Kidney capillary endothelial cell (primary cell): Measurements from ENCODE around the gene MAPRE2.
"Not testable (repeated sequence)": the region's sequence is repeated elsewhere in the genome, so short reads cannot be mapped to it uniquely, and the experiment has no call there.

Source experiments
- DNase-seq: peaks from one replicate; pipeline ENCODE4 v3.0.0-alpha.2; 2018; ENCODE audit warnings: low spot score

Gene MAPRE2

DNA sequence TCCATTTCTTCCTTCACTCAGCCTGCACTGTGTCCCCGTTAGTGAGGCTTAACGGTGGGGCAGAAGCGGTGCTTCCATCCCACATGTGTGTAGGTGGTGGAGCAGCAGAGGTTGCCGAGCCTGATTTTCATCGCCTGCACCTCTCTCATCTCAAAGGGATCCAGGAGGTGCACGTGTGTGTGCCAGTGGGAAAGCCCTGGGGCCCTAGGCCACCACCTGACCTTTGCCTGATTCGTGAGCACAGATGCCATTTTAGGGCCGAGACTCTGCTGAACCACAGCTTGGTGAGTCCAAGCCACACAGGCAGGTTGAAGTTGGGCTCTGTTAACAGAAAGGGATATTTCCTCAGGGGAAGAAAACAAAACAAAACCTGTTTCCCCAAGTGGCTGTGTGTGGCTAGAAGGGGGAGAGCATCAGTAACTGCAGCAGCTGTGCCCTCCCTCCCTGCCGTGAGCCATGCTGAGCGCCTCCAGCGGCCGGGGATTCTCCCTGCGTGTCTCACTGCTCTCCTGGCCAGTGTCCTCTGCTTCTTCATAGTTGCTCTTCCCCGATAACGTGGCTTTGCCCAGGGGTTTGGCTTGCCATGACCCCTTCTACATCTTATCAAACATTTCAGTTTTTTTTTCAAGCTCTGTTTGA lies 81.5 kb downstream of the MAPRE2 start:
- no peak for DNase-seq

GRCh38 chr18:35123811-35124210 lies 82.6 kb downstream of the MAPRE2 start:
- DNase-seq: no peak

DNA sequence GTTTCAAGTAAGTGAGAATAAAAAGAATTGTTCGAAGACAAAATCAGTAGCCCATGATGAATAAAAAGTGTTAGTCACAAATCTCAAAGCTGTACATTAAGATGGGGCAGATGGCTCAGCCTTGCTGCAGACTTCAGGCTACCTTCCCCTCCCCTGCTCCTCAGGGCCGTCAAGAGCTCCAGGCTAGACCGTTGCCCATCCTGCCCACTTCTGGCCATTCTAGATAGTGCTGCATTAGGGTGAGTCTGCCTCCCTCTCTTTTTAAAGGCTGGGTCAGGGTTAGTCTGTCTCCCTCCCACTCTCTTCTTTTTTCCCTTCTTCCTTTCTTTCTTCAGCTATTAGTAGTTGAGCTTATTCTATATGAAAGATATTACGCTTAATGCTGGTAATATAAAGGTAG lies 86.0 kb downstream of the MAPRE2 start:
- DNase-seq: no peak

DNA sequence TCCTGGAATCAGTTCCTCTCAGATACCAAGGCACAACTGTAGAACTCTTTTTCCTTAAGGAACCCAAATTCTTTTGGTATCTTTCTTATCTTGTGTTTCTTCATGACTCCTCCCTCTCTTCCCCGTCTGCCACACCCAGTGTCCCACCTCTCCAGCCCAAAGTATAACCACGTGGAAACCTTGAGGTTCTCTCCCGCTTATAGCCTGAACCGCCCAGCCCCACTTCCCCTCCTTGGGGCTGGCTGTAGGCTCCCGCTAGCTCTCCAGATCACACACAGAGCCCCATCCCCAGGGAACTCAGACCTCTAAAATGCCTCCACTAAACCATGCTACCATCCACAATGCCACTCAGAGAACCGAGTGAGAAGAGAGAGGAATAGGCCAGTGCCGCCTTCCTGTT lies 87.5 kb downstream of the MAPRE2 start:
- no peak for DNase-seq

DNA sequence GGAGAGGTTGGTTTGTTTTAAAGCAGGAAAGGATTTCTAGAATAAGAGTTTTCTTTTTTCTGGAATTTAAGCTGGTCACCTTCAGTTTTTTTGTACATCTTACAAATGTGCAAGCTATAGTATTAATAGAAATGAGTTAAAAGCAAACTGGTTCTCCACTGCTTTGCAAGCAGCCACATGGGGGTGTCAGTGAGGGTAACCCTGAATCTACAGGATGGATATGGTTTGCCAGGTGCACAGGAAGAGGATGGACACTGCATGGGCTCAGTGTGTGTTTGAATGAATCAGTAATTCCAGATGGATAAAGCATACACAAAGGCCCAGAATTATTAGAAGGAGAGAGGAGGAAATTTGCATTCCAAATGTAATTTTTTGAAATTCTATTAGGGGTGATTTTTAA lies 89.0 kb downstream of the MAPRE2 start:
- no peak for DNase-seq

DNA sequence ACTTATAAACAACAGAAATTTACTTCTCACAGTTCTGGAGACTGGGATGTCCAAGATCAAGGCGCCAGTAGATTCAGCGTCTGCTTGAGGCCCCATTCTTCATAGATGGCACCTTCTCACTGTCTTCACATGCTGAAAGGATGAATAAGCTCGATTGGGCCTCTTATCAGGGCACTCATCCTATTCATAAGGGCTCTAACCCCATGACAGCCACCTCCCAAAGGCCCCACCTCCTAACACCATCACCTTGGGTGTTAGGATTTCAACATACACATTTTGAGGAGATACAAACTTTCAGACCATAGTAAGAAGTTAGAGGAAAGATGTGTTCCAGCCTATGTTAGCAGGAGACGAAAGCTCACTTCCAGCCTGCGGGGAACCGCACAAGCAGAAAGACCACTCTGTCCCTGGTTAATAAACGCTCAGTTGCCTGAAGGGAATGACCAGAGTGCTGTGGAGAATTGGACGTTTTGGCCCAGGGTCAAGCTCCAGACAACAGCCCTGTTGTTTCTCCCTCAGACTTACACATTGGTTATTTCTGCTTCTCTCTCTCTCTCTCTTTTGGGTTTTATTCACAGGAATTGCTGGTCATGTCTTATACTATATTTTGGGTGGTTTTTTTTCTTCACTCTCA lies 90.3 kb downstream of the MAPRE2 start:
- no peak for DNase-seq

DNA sequence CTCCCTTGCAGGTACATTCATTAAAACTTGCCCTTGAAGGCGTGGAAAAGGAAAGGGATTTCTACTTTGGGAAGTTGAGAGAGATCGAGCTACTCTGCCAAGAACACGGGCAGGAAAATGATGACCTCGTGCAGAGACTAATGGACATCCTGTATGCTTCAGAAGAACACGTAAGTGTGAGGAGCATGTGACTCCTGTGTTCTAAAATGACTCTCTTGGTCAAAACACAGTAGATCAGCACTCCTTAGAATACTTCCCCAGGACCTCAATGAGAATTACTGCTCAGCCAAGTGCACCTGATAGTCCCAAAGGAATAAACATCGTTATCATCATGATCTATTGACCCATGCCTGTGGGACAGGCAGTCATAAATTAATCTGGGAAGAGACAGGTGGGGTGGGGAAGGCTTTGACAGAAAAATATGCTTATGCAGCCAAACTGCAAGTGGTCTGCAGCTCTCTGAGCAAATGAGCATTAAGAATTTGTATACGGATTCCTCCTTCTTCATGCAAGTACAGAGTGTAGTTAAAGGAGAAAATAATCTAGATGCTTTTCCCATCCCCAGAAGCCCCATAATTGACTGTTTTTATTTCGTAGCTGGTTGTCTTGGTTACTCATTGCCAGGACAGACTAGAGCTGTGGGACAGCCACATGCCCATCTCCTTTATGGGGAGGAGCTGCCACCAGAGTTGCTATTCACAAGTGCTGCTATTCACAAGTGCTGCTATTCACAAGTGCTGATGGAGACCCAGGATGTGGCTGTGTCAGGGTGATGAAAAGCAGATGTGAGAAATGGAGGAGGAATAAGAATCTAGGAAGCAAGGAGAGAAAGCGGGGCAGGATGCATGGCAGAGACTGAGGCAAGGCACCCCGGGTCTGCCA lies 91.0 kb downstream of the MAPRE2 start:
- peak; percentile 34 for DNase-seq

GRCh38 chr18:35134190-35134730 lies 93.0 kb downstream of the MAPRE2 start:
- no peak for DNase-seq

DNA sequence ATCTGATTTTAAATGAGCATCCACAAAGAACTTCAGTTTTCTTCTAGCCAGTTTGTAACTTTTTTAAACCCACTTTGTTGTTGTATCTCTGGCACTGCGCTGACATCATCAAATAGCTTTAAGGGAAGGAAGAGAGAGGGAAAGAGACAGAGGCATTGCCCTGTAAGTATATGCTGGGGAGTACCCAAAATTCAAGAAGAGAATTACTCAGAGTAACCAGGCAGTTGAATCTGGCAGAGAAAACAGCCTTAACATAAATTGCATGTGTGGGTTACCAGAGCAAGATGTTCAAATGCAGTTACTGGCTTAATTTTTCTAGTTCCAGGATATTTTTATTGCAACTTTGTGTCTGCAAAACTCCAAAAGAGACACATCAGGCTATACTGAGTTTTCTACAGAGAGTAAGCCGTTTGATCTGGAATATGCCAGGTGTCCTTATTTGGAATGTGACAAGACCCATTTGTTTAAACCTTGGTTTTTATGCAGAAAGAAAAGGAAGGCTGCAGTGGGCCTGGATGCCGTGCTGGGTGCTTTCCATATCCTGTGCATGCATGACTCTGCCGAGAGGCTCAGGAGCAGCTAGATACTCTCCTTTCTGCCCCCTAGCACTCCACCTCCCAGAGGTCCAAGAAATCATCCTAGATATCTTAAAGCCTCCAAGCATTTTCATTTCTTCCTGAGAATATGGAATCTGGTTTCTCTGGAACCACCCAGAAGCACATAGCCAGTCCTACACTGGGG lies 93.7 kb downstream of the MAPRE2 start:
- DNase-seq: no peak

- no peak for DNase-seq
Measured at GRCh38 chr18:35136248-35136647, 95.0 kb downstream of the MAPRE2 start.

- no peak for DNase-seq
Measured at GRCh38 chr18:35136885-35137284, 95.7 kb downstream of the MAPRE2 start.

DNA sequence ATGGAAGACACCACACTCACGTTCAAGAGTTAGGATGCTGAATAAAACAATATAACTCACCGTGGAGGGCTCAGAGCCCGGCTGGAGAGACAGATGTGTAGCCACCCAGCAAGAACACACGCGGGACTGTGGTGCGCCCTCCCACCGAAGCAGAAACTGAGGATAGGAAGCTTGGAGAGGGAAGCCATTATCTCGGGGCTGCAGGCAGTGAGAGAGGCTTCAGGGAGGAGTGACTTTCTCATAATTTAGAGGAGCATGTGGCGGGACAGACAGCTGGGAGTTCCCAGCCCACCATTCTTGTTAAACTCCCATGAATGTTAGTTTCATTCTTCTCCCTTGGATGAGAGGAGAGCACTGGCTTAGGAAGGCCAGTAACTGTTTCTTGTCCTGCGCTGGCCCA lies 96.4 kb downstream of the MAPRE2 start:
- DNase-seq: no peak

DNA sequence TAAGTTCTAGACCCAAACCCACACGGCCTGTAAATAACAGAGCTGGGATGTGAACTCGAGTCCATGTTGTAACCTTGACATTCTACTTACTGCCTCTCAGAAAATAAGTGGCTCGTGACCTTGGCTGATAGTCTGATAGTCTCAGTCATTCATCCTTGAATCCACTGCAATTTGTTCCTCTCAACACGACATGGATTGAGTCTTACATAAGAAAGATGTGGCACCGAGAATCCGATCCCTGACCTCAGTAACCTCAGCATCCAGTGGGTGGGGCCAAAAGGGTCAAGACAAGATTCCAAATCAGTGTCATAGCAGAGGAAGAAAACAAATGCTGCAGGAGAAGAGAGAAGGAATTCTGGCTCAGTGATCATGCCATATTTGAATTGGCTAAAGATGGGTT lies 97.6 kb downstream of the MAPRE2 start:
- DNase-seq: no peak

- DNase-seq: no peak
Measured at GRCh38 chr18:35139517-35139916, 98.3 kb downstream of the MAPRE2 start.

DNA sequence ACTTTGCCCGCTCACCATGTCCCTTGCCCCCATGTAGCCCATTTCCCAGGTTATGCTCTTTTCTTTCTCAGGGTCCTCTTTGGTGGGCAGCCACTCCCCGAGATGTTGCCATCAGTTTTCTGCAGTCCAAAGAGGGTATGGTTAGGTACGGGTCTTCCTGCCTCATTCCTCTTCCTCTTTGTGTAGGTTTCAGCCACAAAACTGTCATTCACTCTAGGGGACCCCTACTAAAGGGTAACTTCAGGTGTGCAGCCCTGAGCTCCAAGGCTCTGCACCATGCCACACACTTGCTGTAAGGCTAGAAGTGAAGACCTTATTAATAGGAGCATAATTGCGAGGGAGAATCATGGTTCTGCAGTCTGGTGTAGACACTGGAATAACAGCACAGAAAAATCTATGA lies 99.9 kb downstream of the MAPRE2 start:
- DNase-seq: no peak

GRCh38 chr18:35141567-35142274 lies 100.5 kb downstream of the MAPRE2 start:
- DNase-seq: no peak

DNA sequence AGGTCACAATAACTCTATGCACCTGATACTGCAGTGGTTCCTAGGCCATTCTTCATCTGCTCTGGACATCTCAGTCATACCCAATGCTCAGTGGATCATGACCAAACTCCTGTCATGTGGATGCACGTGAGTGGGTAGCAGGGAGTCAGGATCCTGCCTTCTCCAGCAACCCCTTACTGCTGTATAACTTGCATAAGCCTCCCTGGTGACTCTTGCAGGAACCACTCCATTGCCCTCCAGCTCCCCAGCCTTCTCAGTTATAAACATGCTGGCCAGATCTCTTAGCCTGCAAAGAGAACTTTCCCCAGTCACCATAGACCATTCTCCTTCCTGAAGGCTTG lies 101.0 kb downstream of the MAPRE2 start:
- DNase-seq: no peak

DNA sequence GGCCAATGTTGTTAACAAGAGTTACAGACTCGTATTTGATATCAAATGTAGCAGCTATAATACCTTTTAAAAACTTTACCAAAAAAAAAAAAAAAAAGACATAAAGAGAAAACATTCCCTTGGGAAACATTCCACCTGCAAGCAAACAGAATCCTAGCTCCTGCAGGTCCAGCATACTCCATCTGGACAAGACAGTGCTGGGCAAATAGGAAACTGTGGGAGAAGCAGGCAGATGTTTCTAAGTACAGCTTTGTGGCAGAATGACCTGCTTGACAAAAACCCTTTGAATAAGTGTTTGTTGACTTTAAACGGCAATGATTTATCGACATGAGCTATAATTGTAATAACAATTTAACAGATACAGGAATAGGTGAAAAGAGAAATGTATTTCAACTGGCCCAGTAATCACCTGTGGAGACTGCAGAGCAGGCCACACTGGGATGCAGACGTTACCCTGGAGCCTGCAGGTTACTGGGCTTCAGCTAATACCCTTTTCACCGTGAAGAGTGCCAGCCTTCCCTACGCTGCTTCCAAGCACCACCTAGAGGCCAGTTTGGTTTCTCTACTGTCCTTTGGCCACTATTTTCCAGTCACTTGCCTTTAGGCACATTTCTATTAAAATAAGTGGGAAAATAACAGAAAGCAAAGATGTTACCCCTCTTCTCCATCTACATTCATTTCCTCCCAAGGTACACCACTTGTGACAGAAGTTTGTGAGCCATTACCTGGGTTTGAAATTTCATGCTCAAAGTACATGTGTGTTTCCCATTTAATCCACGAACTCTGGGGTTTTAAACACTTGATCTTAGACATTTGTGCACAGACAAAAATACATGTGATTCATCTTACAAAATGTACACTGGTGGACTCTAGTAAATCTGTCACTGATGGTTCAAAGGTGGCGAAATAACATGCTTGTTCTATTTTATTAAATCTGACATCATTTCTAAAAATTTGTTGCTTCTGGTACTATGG lies 102.7 kb downstream of the MAPRE2 start:
- DNase-seq: peak; percentile 44

DNA sequence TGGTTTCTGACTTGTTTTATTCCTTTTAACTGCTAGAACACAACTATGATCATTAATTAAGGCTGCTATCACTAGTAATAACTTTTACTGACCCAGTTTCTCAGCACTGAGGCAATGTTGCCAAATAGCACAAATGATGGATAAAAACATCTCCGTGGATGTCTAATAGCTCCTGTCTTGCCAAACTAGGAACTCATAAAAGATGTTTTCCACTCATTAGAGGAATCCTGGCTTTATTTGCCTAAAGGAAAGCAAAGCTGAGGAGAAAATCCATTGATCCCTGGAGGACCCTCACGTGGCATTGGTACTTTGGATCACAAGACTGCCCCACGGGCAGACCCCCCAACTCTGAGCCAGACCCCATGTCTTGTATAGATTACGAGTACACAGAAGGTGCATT lies 103.5 kb downstream of the MAPRE2 start:
- no peak for DNase-seq

DNA sequence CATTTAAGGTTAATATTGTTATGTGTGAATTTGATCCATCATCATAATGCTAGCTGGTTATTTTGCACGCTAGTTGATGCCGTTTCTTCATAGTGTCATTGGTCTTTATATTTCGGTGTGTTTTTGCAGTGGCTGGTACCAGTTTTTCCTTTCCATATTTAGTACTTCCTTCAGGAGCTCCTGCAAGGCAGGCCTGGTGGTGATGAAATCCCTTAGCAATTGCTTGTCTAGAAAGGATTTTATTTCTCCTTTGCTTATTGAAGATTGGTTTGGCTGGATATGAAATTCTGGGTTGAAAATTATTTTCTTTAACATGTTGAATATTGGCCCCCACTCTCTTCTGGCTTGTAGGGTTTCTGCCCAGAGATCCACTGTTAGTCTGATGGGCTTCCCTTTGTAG lies 109.0 kb downstream of the MAPRE2 start:
- not testable (repeated sequence) for DNase-seq
